ENCODE data around the gene SLC25A17. TPM values are rescaled to one million over a fixed set of nuclear protein-coding genes. Genes with fewer than 3 reads are reported as not detected.
"Not testable (repeated sequence)": the region's sequence is repeated elsewhere in the genome, so short reads cannot be mapped to it uniquely, and the experiment has no call there.

The SLC25A17 gene
- total and polyA plus RNA-seq, 8 donors = 4.6 to 27.0 (median 10.7) TPM; not detected in 1

DNA sequence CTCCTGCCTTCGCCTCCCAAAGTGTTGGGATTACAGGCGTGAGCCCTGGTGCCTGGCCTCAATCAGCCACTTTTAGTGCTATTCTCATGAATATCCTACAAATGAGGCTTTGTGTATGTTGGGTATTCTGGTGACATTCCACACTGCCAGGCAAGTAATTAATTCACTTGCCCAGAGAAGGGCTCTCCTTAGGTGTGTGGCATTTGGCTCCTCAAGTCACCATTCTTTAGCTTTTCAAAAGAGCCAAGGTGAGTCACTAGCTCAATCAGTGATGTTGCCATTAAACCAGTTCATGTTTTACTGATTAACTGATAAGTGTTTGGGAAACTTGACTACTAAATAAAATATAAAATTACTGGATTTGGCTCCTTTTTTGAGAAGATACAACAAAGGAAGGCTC is 52.2 kb downstream of the SLC25A17 start:
- WGBS, 5 donors = 99 to 100% (median 100%) methylated on average over 2 of the region's 2 CpGs
- no peak for TF ChIP-seq EP300 (IDR thresholded peaks at IDR 0.05)
- TF ChIP-seq POLR2A (IDR thresholded peaks at IDR 0.05) = no peak
- TF ChIP-seq POLR2AphosphoS5 (IDR thresholded peaks at IDR 0.05) = no peak
- TF ChIP-seq, protein P1, sequence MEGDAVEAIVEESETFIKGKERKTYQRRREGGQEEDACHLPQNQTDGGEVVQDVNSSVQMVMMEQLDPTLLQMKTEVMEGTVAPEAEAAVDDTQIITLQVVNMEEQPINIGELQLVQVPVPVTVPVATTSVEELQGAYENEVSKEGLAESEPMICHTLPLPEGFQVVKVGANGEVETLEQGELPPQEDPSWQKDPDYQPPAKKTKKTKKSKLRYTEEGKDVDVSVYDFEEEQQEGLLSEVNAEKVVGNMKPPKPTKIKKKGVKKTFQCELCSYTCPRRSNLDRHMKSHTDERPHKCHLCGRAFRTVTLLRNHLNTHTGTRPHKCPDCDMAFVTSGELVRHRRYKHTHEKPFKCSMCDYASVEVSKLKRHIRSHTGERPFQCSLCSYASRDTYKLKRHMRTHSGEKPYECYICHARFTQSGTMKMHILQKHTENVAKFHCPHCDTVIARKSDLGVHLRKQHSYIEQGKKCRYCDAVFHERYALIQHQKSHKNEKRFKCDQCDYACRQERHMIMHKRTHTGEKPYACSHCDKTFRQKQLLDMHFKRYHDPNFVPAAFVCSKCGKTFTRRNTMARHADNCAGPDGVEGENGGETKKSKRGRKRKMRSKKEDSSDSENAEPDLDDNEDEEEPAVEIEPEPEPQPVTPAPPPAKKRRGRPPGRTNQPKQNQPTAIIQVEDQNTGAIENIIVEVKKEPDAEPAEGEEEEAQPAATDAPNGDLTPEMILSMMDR (IDR thresholded peaks at IDR 0.05) = no peak
- no peak overlapping the region for H3K27ac ChIP-seq
- DNase-seq = no peak
- H3K27me3 ChIP-seq = no peaks in the 10 kb centered on the region
- intact Hi-C loops (cut with DNase I; ENCODE audit: low total_unique reads) = no loop called here
- no peak overlapping the region for H3K4me3 ChIP-seq
- H3K4me1 ChIP-seq = no peaks in the 10 kb centered on the region
- peaks cover 15 to 49% (median 32%) of the 10 kb centered on the region in 4 donors for H3K36me3 ChIP-seq
- no peaks in the 10 kb centered on the region for H3K9me3 ChIP-seq

DNA sequence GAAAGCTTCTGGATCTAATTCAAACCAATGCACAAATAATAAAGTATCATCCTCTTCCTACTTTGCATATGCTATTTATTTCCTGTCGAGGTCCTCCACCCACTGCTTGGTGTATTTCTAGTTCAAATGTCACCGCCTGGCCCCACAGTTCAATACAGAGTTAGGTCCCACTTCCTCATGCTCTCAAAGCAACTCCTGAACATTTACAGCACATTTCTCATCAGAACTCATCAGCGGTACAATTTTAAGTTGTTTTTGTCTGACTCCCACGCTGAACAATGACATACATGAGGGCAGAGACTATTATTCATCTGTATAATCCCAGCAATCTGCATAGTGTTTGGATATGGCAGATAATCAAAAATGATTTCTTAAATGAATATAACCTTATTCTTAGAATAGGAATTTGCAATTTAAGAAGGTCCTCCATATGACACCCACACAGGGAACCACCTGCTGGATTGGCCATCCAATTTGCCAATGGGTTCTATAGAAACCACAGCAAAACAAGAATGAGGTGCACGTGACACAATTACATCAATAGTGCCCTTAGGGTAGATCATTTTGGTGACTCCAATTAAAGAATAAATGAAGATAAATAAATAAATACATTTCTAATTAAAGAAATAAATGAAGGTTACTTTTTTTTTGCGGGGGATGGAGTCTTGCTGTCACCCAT is 54.2 kb downstream of the SLC25A17 start:
- no peak overlapping the region for H3K4me3 ChIP-seq
- no peaks in the 10 kb centered on the region for H3K9me3 ChIP-seq
- H3K36me3 ChIP-seq = peaks cover 0 to 28% (median 12%) of the 10 kb centered on the region in 4 donors
- 62 to 77% (median 71%) methylated on average over 6 of the region's 6 CpGs for WGBS, 5 donors
- no peak for TF ChIP-seq EP300 (IDR thresholded peaks at IDR 0.05)
- TF ChIP-seq, protein P1 (IDR thresholded peaks at IDR 0.05) = no peak
- no peak for TF ChIP-seq POLR2A (IDR thresholded peaks at IDR 0.05)
- TF ChIP-seq POLR2AphosphoS5 (IDR thresholded peaks at IDR 0.05) = no peak
- no peak overlapping the region for H3K27ac ChIP-seq
- H3K27me3 ChIP-seq = no peaks in the 10 kb centered on the region
- DNase-seq = peak in 1 of 2 donors; percentile 33
- intact Hi-C loops (cut with DNase I; ENCODE audit: low total_unique reads) = no loop called here
- no peaks in the 10 kb centered on the region for H3K4me1 ChIP-seq

DNA sequence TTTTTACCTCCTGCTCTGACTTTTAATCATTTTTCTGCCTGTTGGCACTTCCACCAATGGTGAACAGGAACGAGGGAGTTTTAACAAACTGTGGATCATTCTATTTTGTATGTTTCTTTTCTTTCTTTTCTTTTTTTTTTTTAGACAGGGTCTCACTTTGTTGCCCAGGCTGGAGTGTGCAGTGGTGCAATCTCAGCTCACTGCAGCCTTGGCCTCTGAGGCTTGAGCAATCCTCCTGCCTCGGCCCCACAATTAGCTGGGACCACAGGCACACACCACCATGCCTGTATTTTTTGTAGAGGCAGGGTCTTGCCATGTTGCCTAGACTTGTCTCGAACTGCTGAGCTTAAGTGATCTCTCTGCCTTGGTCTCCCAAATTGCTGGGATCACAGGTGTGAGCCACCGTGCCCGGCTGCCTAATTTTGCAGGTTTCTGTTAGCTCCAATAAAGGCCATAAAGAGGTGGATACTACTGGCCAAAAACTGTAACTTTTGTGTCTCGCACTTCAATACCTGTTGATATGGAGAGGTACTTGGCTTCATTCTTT is 59.8 kb downstream of the SLC25A17 start:
- Histone ChIP-seq H3K4me1 (no peaks in the 10 kb centered on the region), H3K27me3 (no peaks in the 10 kb centered on the region), H3K4me3 (no peak overlapping the region), H3K27ac (no peak overlapping the region), H3K36me3 (no peaks in the 10 kb centered on the region), H3K9me3 (no peaks in the 10 kb centered on the region)
- intact Hi-C loops (cut with DNase I; ENCODE audit: low total_unique reads) = loop anchor here (5.0 kb wide), 1 partner anchor 77 kb away; no protein-coding TSS in a partner anchor
- DNase-seq = no peak
- 89 to 96% (median 92%) methylated on average over 6 of the region's 6 CpGs for WGBS, 5 donors
- no peak for TF ChIP-seq POLR2A (IDR thresholded peaks at IDR 0.05)
- TF ChIP-seq POLR2AphosphoS5 (IDR thresholded peaks at IDR 0.05) = no peak
- TF ChIP-seq, protein P1 (IDR thresholded peaks at IDR 0.05) = no peak
- TF ChIP-seq EP300 (IDR thresholded peaks at IDR 0.05) = no peak

DNA sequence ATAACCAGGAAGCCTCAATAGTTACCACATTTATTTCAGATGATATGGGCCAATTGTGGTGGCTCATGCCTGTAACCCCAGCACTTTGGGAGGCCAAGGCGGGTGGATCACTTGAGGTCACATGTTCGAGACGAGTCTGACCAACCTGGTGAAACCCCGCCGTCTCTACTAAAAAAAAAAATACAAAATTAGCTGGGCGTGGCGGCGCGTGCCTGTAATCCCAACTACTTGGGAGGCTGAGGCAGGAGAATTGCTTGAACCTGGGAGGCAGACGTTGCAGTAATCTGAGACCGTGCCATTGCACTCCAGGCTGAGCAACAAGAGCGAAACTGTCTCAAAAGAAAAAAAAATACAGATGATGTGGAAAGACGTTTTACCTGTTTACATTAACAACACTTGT is 60.3 kb downstream of the SLC25A17 start:
- not testable (repeated sequence) for H3K27ac ChIP-seq, H3K4me3 ChIP-seq, H3K9me3 ChIP-seq, H3K36me3 ChIP-seq, H3K27me3 ChIP-seq, H3K4me1 ChIP-seq, DNase-seq
- intact Hi-C loops (cut with DNase I; ENCODE audit: low total_unique reads) = loop anchor here (5.0 kb wide), 1 partner anchor 77 kb away; no protein-coding TSS in a partner anchor
- 91 to 93% (median 92%) methylated on average over 13 of the region's 13 CpGs for WGBS, 5 donors

DNA sequence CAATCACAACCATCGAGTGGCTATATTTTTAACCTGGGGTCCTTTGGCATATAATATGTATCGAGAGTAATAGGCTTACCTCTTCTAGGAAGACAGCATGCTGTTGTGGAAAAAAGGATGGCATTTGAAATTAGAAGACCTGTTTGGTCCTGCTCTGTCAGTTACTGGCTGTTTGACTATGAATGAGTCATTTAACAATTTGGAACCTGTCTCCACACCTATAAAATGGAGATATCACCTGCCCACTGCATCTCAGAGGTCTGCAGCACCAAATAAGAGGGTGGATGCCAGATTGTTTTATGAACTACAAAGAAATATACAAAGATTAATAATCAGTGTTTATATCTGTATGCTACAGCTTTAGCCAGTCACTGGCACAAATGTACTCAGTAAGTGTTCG is 60.8 kb downstream of the SLC25A17 start:
- DNase-seq = no peak
- WGBS, 5 donors = 75 to 86% (median 82%) methylated on average over 3 of the region's 3 CpGs
- no peak overlapping the region for H3K4me3 ChIP-seq
- no peaks in the 10 kb centered on the region for H3K27me3 ChIP-seq
- H3K27ac ChIP-seq = no peak overlapping the region
- H3K4me1 ChIP-seq = no peaks in the 10 kb centered on the region
- TF ChIP-seq POLR2A (IDR thresholded peaks at IDR 0.05) (no peak), POLR2AphosphoS5 (IDR thresholded peaks at IDR 0.05) (no peak), EP300 (IDR thresholded peaks at IDR 0.05) (no peak)
- TF ChIP-seq, protein P1 (IDR thresholded peaks at IDR 0.05) = no peak
- intact Hi-C loops (cut with DNase I; ENCODE audit: low total_unique reads) = loop anchor here (5.0 kb wide), 1 partner anchor 76 kb away; no protein-coding TSS in a partner anchor
- no peaks in the 10 kb centered on the region for H3K9me3 ChIP-seq
- H3K36me3 ChIP-seq = no peaks in the 10 kb centered on the region
